GM10248 (cell line): Measurements from ENCODE around the gene CNOT4.

Experiments used
- CTCF ChIA-PET: fragments of 300-600 bp; sonication (Branson Sonifier 250); formaldehyde crosslinking; extraction: SDS; loops from one replicate; lab custom pipeline; 2021; ENCODE audit warnings: antibody characterized with exemption; lab: Yijun Ruan, JAX
- POLR2A ChIA-PET: fragments of 350-650 bp; sonication (Branson Sonifier 250); formaldehyde crosslinking; extraction: SDS; loops from one replicate; lab custom pipeline; 2020; ENCODE audit warnings: antibody characterized with exemption; lab: Yijun Ruan, JAX
- DNase-seq: peaks from one replicate; pipeline ENCODE4 v3.0.0; 2012; ENCODE audit errors: extremely low spot score
- TF ChIP-seq, protein P1 (sequence below): IDR thresholded peaks from 2 replicates; pipeline ENCODE4 v1.5.1; 2012; ENCODE audit warnings: mild to moderate bottlenecking, low read depth; ENCODE audit errors: extremely low read depth, missing control alignments, control extremely low read depth

CNOT4 gene

DNA sequence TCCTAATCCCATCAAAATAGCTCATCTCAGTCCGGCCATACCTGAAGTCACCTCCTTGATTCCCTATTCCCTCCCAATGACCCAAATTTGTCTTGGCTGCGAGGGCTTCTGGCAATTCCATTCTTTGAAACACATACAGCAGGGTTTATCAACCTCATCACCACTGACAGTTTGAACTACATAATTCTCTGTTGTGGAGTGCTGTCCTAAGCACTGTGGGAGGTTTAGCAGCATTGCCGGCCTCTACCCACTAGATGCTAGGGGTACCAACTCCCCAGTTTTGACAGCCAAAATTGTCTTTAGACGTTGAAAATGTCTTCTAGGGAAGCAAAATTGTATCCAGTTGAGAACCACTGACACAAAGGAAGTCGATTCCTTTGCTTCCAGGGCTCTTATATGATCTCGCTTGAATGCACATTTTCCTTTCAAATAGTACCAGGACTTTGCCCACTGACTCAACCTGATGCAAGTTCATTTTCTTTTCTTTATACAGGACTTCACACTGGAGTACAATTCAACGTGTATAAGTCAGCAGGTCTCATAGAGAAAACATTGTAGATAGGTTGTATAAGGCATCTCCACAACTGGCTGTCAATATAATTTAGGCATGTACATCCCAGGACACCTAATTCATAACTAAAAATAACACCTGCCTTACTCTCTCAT is 142.9 kb downstream of the CNOT4 start:
- CTCF ChIA-PET, result interaction anchor here (1.3 kb wide), 1 partner anchor 10 kb away, joined by 3 read pairs; no protein-coding TSS in a partner anchor
- no peak for DNase-seq
- POLR2A ChIA-PET, result no interaction called here
- TF ChIP-seq, protein P1, sequence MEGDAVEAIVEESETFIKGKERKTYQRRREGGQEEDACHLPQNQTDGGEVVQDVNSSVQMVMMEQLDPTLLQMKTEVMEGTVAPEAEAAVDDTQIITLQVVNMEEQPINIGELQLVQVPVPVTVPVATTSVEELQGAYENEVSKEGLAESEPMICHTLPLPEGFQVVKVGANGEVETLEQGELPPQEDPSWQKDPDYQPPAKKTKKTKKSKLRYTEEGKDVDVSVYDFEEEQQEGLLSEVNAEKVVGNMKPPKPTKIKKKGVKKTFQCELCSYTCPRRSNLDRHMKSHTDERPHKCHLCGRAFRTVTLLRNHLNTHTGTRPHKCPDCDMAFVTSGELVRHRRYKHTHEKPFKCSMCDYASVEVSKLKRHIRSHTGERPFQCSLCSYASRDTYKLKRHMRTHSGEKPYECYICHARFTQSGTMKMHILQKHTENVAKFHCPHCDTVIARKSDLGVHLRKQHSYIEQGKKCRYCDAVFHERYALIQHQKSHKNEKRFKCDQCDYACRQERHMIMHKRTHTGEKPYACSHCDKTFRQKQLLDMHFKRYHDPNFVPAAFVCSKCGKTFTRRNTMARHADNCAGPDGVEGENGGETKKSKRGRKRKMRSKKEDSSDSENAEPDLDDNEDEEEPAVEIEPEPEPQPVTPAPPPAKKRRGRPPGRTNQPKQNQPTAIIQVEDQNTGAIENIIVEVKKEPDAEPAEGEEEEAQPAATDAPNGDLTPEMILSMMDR, result no peak

DNA sequence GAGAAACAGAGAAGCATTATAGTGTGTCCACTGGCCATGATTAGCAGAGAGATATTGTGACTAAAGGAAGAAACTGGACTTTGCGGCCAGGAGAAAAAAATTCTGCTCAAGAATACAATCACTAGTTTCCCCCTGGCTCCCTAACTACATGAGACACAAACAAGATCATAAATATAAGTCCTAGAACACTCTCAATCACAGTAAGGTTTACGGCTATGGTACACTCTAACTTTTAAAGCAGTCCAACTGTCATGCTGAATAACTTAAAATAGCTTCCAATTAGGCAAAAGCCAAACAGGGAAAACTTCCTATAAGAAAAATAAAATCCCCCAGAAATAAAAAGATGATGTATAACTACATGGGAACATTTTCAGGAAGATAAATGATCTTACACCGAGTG is 144.2 kb downstream of the CNOT4 start:
- CTCF ChIA-PET, result interaction anchor here (1.0 to 1.3 kb wide), 2 partner anchors 8 to 10 kb away, joined by 3 read pairs; no protein-coding TSS in a partner anchor
- TF ChIP-seq, protein P1, result no peak
- POLR2A ChIA-PET, result no interaction called here
- no peak for DNase-seq

DNA sequence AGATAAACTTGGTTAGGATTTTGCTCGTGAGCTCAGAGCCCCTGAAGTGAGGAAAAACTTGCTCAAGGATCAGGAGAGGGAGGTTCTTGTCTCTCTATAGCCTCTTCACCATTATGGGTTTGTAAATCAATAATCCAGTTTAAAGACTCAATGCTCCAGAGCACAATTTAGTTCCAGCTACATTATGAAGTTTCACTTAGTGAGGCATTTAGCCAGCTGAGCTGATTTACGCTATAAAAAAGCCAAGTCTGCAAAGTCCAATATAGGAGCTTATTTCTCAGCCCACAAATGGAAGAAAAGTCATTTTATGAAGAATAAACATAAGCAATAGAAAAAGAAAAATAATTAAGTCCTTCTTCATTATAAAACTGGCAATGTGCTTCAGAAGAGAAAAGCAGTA is 145.7 kb downstream of the CNOT4 start:
- ChIA-PET CTCF (interaction anchor here (0.8 to 1.9 kb wide), 8 partner anchors 9 to 279 kb away, joined by 3 to 8 read pairs (median 4); no protein-coding TSS in a partner anchor), POLR2A (no interaction called here)
- TF ChIP-seq, protein P1, result no peak
- DNase-seq, result no peak

GRCh38 chr7:135362871-135363270 is 147.0 kb downstream of the CNOT4 start:
- ChIA-PET CTCF (interaction anchor here (1.0 to 1.8 kb wide), 4 partner anchors 8 to 299 kb away, joined by 3 to 8 read pairs (median 4); partner anchors contain the start of gene STMP1), POLR2A (no interaction called here)
- TF ChIP-seq, protein P1, result no peak
- no peak for DNase-seq

DNA sequence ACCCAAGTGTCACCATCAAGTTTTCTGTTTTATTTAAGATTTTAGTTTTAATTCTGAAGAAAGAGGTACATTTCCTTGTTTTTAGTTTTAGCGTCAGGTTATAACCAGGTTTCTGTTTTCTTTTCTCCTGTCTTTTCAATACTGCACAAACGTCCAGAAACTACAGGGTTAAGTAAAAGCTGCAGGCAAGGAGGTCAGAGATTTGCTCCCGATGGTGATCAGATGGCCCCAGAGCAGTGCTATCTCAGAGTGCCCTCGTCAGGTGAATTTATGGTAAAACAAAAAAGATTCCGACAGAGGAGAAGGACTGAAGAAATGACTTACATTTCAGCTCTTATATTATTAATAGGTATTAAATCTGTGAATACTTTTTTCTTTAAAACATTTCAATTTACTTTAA is 148.1 kb downstream of the CNOT4 start:
- TF ChIP-seq, protein P1, result no peak
- ChIA-PET POLR2A (no interaction called here), CTCF (no interaction called here)
- no peak for DNase-seq

DNA sequence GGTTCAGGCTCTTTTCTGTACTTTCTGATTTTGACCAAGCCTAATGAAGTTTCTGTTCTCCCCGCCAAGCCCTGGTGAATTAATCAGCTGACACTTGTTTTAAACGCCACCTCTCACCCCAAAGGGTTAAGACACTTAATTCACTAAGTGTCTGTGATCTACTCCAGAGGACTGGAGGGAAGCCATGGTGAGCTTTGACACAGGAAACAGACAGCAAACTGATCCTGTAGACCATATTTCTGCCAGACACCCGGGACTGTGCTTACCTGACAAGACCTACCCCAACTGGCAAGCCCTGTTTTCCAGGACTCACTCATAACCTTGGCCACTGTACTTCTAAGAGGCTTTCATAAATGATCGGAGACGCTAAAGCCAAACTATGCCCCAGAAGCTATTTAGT is 150.3 kb downstream of the CNOT4 start:
- DNase-seq, result no peak
- TF ChIP-seq, protein P1, result no peak
- ChIA-PET POLR2A (no interaction called here), CTCF (interaction anchor here (0.6 to 1.6 kb wide), 5 partner anchors 10 to 1518 kb away, joined by 3 to 4 read pairs (median 3); no protein-coding TSS in a partner anchor)
